ENCODE results near the gene EFNA5. TPM values are rescaled to one million over a fixed set of nuclear protein-coding genes. Genes with fewer than 3 reads are reported as not detected.
A peak's percentile ranks its signal among the peaks of the same experiment; 100 is the strongest.
"Not testable (repeated sequence)": the region's sequence is repeated elsewhere in the genome, so short reads cannot be mapped to it uniquely, and the experiment has no call there.

EFNA5 gene
- total RNA-seq, 1 experiment from 2014 or later: 4.0 TPM

DNA sequence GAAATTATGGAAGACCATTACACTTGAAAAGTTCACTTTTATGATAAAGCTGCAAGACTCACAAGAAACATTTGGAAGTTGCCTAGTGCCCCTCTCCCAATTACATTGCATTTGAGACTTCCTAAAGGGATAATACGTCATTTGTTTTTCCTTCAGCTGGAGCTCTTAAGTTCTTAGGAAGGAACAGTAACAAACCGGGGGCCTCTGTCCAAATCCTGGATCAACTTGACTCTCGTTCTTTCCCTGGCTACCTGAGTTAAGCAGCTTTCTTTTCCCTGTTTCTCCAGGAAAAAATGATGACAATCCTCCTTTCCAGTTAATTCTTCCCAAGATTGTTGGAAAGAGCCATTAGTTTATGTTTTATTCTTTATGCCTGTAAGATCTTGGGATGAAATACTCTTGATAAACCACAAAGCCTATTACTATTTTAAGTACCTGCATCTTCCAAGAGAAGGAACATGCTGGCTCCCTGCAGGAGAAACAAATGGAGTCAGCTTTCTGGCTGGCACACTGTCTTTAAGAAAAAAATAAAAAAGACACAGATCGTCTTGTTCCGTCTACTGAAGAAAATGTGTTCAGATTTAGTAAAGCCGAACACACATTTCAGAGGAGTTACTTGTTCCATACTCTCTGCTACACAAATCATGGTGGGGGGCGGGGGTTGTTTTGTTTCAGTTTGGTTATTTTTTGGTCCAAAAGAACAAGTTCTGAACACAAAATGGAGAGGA, 297.9 kb downstream of the EFNA5 start:
- DNase-seq (ENCODE audit: low read depth): no peak

DNA sequence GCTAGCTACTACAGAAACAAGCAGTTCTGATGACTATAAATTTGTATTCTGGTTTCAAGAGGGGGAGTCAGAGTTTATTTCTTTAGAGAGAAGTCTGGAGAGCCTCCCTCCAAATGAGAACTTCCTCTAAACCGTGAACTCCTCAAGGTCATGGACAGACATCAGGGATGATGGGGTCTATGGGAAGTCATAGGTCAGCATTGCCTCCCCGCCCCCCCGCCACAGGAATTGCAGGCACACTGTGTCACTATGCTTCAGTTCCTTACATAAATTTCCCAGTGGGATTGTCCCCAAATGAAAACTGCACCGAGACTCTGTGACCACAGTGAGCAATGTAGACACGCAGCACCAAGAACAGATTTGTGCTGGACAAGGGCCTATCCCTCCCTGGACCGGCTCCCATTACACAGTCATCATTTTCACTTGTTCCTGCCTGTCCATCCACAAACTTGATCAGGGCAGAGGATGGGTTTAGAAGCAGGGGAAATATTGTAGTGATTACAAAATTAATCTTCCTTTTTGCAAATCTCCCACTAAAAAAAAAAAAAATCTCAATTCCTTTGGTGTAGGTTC, 300.3 kb downstream of the EFNA5 start:
- DNase-seq (ENCODE audit: low read depth): no peak

DNA sequence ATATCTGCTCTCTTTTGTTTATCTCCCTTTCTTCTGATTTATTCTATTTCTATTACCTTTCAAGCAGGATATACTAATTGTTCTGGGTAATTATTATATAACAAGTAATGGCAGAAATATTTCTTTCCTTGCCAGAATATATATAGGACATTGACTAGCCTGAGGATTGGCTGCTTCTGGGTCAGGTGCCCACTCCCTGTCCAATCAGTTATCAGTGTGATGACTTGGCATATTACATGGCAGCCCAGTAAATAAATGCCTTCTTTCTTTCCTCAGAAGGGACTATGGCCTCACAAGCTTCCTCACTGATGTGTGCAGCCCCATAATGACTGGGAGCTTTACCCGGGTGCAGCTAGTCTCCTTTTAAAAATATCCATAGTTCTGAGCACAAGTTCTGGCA, 301.1 kb downstream of the EFNA5 start:
- DNase-seq (ENCODE audit: low read depth): no peak

DNA sequence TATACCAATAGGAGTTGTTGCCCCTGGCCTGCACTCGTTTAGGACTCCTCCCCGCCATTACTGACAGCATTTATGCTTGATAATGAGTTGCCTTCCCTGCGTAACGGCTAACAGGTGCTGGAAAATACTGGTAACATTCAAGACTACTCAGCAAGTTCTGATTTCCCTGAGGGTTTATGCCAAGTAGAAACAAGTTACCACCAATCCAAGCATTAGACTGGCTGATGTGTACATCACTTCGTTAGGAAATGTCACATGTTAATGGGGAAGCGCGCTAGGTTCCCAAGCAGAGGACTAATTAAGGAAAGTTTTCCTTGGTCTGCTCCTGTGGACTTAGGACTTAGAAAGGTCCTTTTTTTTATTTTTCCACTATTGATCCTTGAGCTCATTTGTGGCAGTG, 302.1 kb downstream of the EFNA5 start:
- no peak for DNase-seq (ENCODE audit: low read depth)

DNA sequence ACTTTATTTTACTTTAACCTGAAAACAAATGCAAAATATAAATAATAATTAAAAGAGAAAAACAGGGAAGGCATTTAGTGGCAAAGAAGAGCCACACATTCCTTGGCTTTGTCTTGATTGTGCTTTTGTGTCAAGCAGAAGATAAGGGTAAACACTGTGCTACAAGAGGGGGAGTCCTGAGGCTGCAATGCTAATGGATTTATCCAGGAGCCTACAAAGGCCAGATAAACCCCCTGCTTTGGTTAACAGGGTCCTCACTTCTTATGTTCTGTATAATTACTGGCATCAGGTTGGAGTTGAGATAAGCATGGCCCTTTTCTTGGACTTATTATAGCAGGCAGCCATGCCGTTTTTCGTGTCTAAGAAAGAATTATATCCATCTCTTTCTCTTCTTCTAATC, 302.8 kb downstream of the EFNA5 start:
- DNase-seq (ENCODE audit: low read depth): no peak

DNA sequence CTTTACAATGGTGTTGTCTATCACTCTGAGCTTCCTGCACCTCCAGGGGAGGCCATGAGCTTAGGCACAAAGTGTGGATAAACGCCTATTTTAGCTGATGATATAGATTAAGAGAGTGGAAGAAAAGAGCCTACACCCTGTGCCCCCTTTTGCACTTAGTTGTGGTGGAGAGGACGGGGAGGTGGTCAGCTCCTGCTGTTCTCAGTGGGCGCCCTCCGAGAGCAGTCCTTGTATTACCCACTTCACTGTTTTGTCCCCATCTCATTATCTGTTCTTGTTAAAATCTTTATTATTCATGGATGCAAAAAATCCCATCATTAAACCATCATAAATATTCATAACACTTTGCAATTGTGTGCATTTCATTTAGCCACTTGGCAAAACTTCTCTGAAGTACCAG, 303.3 kb downstream of the EFNA5 start:
- no peak for DNase-seq (ENCODE audit: low read depth)

DNA sequence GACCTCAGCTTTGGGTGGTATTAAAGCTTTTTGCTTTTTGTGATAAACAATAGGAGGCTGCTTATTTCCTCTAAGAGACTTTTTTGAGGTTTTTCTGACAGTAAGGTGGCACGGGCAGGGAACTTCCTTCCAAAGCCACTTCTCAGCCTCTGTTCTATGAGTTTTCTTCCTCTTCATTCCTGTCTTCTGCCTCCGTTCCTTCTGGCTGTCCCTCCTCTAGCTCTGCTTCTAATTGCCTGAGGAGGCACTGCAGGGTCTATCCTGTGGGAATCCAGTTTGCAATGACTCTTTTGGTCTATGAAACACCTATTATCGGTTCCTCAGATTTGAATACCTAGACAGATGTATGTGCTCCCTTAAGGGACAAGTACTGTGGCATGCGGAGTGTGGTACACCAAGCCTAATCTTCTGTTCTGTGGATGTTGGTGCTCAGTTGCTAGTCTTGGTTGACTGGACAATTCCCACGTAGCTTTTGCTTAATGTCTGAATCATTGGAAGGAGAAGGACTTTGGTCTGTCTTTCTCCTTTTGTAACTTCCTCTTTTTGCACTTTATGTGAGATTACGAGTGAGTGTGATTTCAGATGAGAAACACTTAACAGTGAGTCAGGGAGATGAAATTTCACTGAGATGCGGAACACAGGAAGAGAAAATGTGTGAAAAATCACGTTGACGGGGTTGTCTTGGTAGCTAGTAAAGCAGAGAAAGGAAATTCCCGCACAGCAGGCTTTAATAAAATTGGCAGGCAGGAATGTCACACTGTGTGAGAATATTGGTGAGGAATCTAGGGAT, 305.2 kb downstream of the EFNA5 start:
- peak; percentile 83 for DNase-seq (ENCODE audit: low read depth)

DNA sequence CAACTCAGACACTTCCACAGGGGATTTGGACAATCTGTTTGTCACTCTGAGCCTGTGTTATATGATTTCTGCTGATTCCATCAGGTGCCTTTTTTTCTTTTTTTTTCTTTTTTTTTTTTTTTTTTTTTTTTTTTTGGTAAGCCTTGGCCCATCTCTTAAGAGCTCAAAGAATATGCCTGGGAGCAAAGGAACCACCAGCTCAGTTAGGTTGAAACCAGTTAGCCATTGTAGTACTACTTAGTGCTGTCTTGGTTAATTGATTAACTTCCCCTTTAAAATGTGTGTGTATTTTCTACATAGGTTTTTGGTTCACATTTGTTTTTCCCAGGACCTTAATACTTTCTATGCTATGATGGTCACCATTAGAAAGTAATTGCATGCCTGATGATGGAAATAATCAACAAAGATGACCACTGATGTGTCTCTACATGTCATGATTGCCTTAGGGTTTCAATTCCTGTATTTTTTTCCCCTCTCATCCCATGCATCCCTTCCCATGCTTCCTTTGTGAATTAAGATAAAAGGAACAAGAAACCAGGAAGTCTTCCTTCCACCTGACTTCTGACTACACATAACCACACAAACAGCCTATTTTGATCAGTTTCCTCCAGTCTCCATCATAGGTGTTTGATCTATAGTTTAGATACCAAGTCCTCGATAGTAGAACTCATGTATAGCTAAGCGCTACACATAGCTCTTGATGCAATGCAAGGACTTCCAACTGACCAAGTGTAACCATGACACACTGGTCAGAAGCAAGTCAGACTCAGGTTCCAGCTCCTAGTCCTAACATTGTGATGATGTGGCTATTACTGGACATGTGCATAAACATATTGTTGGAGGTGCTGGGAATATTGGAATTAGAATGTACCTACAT, 306.1 kb downstream of the EFNA5 start:
- DNase-seq (ENCODE audit: low read depth): no peak

DNA sequence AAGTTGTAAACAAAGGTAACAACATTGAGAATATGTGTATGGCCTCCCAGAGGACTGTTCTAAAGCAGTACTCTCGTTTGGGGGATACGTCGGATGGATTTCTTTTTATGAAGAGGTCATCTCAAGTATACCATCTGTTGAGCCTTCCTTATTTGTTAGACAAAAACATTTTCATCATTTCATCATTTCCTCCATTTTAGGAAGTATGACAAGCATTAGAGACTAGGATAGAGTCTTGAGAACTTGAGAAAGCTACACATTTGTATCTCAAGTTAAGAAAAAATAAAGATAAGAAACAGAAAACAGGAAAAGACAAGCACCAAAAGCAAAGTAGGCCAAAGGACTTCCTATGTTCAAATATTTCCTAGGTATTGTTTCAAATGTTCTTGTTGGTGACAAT, 307.0 kb downstream of the EFNA5 start:
- DNase-seq (ENCODE audit: low read depth): no peak

DNA sequence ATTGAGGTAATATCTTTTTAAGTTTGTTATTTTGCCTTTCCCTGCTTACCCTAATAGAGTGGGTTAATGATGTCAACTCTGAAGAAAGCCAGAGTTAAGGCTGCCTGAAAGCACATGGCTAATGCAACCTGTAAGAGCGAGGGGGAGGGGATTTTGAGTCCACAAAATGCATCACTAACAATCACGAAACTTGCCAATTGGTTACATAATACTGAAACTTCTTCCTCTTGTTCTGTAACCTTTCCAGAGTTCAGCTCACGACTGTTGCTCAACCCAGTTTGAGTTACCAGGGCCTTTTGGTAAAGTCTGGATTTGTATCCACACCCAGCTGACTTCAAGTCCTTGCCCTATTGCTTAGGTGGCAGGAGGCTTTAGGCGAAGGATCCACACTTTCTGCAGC, 308.8 kb downstream of the EFNA5 start:
- no peak for DNase-seq (ENCODE audit: low read depth)

DNA sequence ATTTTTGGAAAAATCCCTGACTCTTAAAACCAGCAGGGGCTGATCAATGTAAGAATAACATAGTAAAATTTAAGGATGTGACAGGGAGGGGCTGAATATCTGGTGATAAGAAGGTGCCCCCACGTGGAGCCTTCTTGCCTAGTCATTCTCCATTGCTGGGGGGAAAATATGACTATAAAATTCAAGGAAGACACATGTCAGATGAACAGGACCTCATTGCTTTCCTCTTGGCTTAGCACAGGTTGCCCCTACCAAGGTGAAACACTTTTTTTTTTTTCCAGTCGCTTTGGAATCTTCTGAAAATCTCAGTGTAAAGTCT, 310.9 kb downstream of the EFNA5 start:
- no peak for DNase-seq (ENCODE audit: low read depth)

DNA sequence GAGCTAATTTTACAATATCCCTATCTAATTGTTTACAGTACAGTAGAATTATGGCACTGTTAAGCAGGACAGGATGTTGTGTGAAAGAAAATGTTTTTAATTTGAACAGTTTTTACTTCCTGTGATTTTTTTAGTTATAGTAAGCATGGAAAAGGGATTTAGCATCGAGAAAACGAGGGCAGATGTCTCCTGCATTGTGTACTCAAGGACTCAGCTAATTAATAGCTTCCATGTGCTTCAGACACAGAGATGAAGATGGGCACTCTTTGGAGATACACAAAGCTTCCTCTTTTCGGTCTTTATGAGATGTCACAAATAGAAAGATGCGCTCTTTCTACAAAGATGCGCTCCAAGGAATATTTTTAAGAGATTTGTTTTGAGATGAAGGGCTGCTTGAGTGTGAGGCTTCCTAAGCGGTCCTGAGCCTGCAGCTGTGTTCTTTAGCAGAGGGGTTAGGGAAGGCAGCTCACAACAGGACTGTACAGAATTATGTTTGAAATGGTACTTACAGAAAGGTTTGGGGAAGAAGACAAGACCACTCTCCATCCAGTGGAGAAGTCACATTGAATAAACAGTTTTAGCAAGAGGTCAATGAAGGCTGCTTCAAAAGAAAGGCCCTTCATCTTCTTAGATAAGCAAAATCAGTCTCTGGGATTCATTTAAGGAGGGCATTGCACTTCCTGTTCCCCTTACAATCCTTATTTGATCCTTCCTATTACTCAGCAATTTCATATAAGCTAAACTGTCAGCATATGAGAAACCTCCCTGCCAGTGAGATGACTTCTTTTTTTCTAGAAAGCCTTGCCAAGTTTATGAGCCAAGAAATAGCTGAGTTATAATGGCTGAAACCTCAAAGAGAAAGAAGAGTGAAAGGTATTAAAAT, 311.5 kb downstream of the EFNA5 start:
- peak; percentile 54 for DNase-seq (ENCODE audit: low read depth)

DNA sequence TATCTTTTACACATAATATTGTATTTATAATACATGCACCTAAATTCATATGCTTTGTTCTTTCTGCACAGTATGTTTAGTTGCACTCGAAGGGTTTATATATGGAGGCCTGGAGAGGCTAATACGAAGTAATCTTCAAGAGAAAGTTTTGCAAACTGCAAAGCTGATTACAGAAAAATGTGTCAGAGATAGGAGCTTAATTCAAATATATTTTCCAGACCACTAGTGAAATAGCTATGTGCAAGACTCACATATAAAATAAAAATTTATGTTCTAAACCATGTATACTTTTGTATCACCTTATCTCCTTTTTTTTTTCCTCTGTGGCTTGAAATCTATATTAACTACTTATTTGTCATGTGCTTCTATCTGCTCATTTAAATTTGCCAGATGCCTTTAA, 313.8 kb downstream of the EFNA5 start:
- no peak for DNase-seq (ENCODE audit: low read depth)

DNA sequence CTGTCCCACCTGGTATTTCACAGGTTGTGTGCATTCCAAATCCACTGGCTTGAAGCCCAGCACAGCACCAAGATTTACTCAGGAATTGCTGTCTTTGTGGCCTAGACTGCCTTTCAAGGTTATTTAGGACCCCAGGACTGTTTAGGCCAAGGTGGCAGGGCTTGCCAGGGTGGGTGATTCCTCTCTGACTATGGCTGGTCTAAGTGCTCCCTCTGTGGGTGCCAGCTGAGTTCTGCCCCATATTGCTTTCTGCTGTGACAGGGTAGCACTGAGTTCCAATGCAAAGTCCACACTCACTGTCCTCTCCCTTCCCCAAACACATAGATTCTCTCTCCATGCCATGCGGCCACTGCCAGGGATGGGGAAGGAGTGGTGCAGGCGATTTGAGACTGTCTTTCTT, 318.2 kb downstream of the EFNA5 start:
- no peak for DNase-seq (ENCODE audit: low read depth)

DNA sequence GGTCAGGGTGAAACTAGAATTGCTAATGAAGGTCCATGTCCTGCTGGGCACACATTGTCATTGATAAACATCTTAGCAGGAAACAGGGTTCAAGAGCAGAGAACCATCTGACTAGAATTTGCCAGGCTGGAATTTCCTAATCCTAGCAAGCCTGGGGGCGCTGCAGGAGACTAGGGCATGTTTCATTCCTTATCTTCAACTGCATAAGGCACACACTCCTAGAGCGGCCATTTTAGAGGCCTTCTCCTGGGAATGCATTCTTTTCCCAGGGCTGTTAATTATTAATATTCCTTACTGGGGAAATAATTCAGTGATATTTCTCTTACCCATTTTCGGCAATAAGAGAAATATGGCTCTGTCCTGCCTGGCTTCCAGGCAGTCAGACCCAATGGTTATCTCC, 324.2 kb downstream of the EFNA5 start:
- DNase-seq (ENCODE audit: low read depth): not testable (repeated sequence)

DNA sequence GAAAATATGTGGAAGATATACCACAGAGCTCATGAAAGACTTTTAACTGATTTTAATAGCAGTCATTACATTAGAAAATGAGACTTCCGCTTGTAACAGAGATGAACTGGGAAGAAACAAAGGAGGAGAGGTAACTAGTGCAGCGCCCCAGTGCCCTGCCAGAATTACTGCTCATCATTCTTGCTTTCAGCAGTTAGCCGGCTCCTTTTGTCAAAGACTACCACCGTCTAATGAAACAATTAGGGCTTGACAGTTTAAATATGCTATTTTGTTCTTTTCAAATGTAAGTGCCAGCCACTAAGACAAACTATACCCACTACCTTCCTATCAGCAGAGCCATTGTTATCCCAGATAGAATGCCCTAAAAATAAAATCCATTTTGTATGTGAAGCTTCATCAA, 328.4 kb downstream of the EFNA5 start:
- no peak for DNase-seq (ENCODE audit: low read depth)

DNA sequence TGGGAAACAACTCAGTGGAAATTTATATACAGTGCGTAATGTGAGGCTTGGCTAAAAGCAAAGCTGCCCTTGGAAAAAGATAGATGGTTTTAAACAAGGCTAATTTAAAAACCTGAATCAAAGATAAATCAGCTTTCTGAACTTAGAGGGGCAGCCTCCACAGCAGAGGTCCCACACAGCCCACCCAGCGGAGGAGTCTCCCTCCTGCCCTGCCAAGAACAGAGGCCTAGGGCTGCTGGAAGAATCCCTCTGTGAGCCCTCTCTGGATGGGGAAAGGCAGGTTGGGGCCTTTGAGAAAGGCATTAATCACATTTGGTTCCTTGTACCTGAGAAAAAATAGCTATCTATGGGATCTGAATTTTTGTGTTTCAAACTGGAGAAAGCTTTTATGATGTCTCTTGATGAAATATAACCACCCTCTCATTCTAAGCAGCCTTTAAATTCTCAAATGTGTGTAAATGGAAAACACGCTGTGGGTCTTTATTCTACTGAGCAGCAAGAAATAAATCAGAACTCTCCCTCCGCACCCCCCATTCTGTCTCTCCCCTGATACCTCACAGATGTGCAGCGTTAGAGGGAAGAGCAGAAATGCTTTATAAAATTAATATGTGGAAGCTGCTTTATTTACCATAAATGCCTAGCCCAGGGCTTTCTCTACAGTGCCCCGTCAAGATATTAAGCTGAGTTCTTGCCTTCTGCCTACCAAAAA, 329.2 kb downstream of the EFNA5 start:
- no peak for DNase-seq (ENCODE audit: low read depth)

DNA sequence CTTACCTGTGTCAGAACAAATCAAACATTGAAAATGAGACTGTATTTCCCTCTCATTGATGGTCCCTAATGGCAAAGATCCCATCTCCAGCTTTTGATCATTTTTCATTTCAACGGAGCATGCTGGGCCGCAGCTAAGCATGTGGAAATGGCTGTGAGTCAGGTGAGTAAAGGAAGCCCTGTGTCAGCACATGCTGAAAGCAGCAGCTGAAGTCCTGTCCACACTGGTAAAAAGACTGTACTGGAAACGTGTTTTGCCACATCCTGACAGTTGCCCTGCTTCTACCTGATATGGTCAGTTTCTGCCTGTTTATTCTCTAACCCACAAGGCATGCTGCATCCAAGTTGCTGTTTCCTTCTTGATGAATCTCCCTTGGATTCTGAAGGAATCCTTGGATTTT, 330.1 kb downstream of the EFNA5 start:
- DNase-seq (ENCODE audit: low read depth): peak; percentile 3

DNA sequence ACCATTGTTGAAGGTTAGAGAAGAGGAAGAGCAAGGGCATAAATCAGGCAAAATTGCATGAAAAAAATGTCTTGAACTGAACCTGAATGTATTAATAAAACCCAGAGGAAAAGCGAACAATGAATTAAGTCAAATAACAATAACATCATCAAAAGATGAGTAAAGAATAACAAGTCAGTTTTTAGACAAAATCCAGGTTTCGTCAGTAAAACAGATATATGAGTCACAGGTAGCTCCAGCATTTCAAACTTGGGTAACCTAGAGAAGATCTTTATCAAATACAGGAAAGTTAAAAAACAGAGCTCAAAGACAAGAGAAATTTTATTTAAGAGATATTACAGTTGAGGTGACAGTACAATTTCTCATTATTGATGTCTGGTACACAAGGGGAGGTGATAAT, 332.4 kb downstream of the EFNA5 start:
- DNase-seq (ENCODE audit: low read depth): no peak

DNA sequence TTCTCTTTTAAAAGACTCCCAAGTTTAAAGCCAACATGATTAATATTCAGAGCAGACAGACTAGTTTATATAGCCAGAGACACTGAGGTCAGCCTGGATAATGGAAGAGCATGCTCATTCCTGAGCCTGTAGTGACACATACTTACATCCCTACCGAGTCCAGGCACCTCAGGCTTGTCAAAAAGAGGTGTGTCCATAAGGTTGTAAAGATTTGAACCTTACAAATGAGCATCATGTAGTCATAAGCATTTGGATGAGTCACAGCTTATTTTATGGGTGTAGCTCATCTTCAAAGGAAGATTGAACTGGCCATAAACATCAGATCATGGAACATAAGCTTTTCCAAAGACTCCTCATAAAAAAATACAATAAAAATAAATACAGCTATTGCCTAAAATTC, 333.5 kb downstream of the EFNA5 start:
- peak; percentile 64 for DNase-seq (ENCODE audit: low read depth)
